NB4 (cell line): ENCODE measurements around the gene IVNS1ABP.

Experiments
- CTCF ChIP-seq: IDR thresholded peaks from one replicate; pipeline ENCODE4 v1.5.1; 2012; ENCODE audit warnings: low read depth, low read length
- POLR2A ChIP-seq: IDR thresholded peaks from 2 replicates; pipeline ENCODE4 v1.6.1; 2011; ENCODE audit warnings: mild to moderate bottlenecking; ENCODE audit not compliant: insufficient read length; ENCODE audit errors: extremely low read depth

GRCh38 chr1:185291652-185292051, 25.4 kb downstream of the IVNS1ABP start:
- TF ChIP-seq CTCF (no peak), POLR2A (no peak)
